KMS-11 (cell line): ENCODE measurements around the gene FBXO28.

ENCODE experiments used
- H2AFZ ChIP-seq: fragments of 200-600 bp; sonication (generic); 2 replicates; pipeline ENCODE4 v1.6.1; 2016; ENCODE audit warnings: antibody characterized with exemption, mixed run types, low read depth
- H3K27ac ChIP-seq: fragments of 200-600 bp; sonication (generic); 2 replicates; pipeline ENCODE4 v1.6.1; 2016; ENCODE audit warnings: mild to moderate bottlenecking, mixed run types
- H3K27me3 ChIP-seq: fragments of 200-600 bp; sonication (generic); 2 replicates; pipeline ENCODE4 v1.6.1; 2017; ENCODE audit warnings: mild to moderate bottlenecking, low read depth, mixed run types, moderate library complexity; ENCODE audit not compliant: insufficient read depth
- H3K36me3 ChIP-seq: fragments of 200-600 bp; sonication (generic); 2 replicates; pipeline ENCODE4 v1.6.1; 2017; ENCODE audit warnings: mild to moderate bottlenecking, mixed run types; ENCODE audit not compliant: insufficient read depth
- H3K4me1 ChIP-seq: fragments of 200-600 bp; sonication (generic); 2 replicates; pipeline ENCODE4 v1.6.1; 2016; ENCODE audit warnings: mild to moderate bottlenecking, low read depth, mixed run types; ENCODE audit not compliant: poor library complexity, severe bottlenecking
- H3K4me2 ChIP-seq: fragments of 200-600 bp; sonication (generic); 2 replicates; pipeline ENCODE4 v1.7.0; 2016; ENCODE audit warnings: mild to moderate bottlenecking, mixed run types
- H3K4me3 ChIP-seq: fragments of 200-600 bp; sonication (generic); IDR thresholded peaks from 2 replicates; pipeline ENCODE4 v1.6.1; 2017; ENCODE audit warnings: low read depth, low read length, mixed read lengths; ENCODE audit not compliant: insufficient read depth
- H3K79me2 ChIP-seq: fragments of 200-600 bp; sonication (generic); 2 replicates; pipeline ENCODE4 v1.6.1; 2016; ENCODE audit warnings: low read depth, mixed run types; ENCODE audit not compliant: insufficient read depth
- H3K9ac ChIP-seq: fragments of 200-600 bp; sonication (generic); 2 replicates; pipeline ENCODE4 v1.6.1; 2016; ENCODE audit warnings: mild to moderate bottlenecking, mixed run types
- H4K20me1 ChIP-seq: fragments of 200-600 bp; sonication (generic); 2 replicates; pipeline ENCODE4 v1.6.1; 2016; ENCODE audit warnings: mild to moderate bottlenecking, mixed run types; ENCODE audit not compliant: insufficient read depth
- CTCF ChIP-seq: fragments of 200-600 bp; sonication (generic); conservative IDR thresholded peaks from 2 replicates; pipeline ENCODE4 v1.6.1; 2017; ENCODE audit warnings: low read depth, mild to moderate bottlenecking, antibody characterized with exemption, low read length, moderate library complexity, mixed read lengths

The FBXO28 gene

GRCh38 chr1:224175617-224176016 is 61.7 kb downstream of the FBXO28 start:
- no peaks in the 10 kb centered on the region for H3K27me3 ChIP-seq
- H4K20me1 ChIP-seq, result no peaks in the 10 kb centered on the region
- H3K9ac ChIP-seq, result no peak overlapping the region
- TF ChIP-seq CTCF, result no peak
- H3K4me2 ChIP-seq, result no peak overlapping the region
- no peaks in the 10 kb centered on the region for H3K4me1 ChIP-seq
- no peaks in the 10 kb centered on the region for H3K36me3 ChIP-seq
- no peak overlapping the region for H3K27ac ChIP-seq
- H3K79me2 ChIP-seq, result no peaks in the 10 kb centered on the region
- H2AFZ ChIP-seq, result no peak overlapping the region
- H3K4me3 ChIP-seq, result no peak overlapping the region

GRCh38 chr1:224177356-224177999 is 63.6 kb downstream of the FBXO28 start:
- Histone ChIP-seq H3K4me2 (no peak overlapping the region), H3K9ac (no peak overlapping the region)

GRCh38 chr1:224178894-224179293 is 65.0 kb downstream of the FBXO28 start:
- H3K36me3 ChIP-seq, result no peaks in the 10 kb centered on the region
- H3K27ac ChIP-seq, result no peak overlapping the region
- no peak overlapping the region for H2AFZ ChIP-seq
- H3K4me3 ChIP-seq, result no peak overlapping the region
- no peak for TF ChIP-seq CTCF
- no peak overlapping the region for H3K4me2 ChIP-seq
- peaks cover 12% of the 10 kb centered on the region for H3K4me1 ChIP-seq
- H3K79me2 ChIP-seq, result peaks cover 4% of the 10 kb centered on the region; the same call in 1 of the 2 replicates
- H3K27me3 ChIP-seq, result no peaks in the 10 kb centered on the region
- H3K9ac ChIP-seq, result no peak overlapping the region
- no peaks in the 10 kb centered on the region for H4K20me1 ChIP-seq

More at GRCh38 chr1:224177356-224177999, 63.6 kb downstream of the FBXO28 start:
- TF ChIP-seq CTCF, result no peak
- Histone ChIP-seq H2AFZ (no peak overlapping the region), H4K20me1 (no peaks in the 10 kb centered on the region), H3K27ac (no peak overlapping the region), H3K4me3 (no peak overlapping the region), H3K4me1 (peaks cover 12% of the 10 kb centered on the region), H3K36me3 (no peaks in the 10 kb centered on the region), H3K27me3 (no peaks in the 10 kb centered on the region), H3K79me2 (no peaks in the 10 kb centered on the region)

- H3K27me3 ChIP-seq, result no peaks in the 10 kb centered on the region
- peak overlapping the region; percentile 58 for H3K4me2 ChIP-seq
Measured at GRCh38 chr1:224180783-224181452, 67.0 kb downstream of the FBXO28 start.

More at GRCh38 chr1:224180783-224181452, 67.0 kb downstream of the FBXO28 start:
- Histone ChIP-seq H2AFZ (peak overlapping the region; percentile 74), H3K27ac (peak overlapping the region; percentile 92; the same call in 1 of the 2 replicates), H3K79me2 (peaks cover 24% of the 10 kb centered on the region), H3K4me3 (peak overlapping the region; percentile 47), H4K20me1 (no peaks in the 10 kb centered on the region), H3K36me3 (no peaks in the 10 kb centered on the region), H3K9ac (no peak overlapping the region; the same call in 1 of the 2 replicates), H3K4me1 (peaks cover 27% of the 10 kb centered on the region)
- no peak for TF ChIP-seq CTCF
